ENCODE results near the gene OR13J1.

GRCh38 chr9:35907711-35908503 lies 37.7 kb upstream of the OR13J1 start:
- TF ChIP-seq CTCF (IDR thresholded peaks at IDR 0.05) (no peak), POLR2A (IDR thresholded peaks at IDR 0.05) (no peak)
